T-helper 1 cell (primary cell): ENCODE measurements around the gene MRPL45.

ENCODE experiments used
- DNase-seq, 5 donors: peaks; one replicate each; pipeline ENCODE4 v3.0.0-alpha.2; 2012 to 2020

The MRPL45 gene

DNA sequence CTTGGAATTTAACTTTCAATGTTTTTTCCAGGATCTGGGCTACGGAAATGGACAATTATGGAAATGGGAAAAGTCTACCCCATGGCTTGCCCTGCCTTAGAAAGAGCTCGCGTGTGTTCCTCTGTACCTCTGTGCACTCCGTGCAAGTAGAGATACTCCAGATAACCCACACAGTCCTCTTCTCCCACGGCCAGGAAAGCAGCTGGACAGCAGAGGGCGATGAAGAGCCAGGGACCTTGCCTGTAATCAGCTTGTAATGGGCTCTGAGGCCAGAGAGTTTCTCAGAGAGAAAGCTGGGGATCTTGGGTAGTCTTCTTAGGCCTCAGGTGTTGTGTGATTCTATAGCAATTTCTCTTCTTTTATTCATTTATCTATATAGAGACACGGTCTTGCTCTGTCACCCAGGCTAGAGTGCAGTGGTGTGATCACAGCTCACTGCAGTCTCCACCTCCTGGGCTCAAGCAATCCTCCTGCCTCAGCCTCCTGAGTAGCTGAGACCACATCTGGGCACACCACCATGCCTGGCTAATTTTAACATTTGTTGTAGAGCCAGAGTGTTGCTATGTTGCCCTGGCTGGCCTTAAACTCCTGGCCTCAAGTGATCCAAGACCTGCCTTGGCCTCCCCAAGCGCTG is 52.2 kb downstream of the MRPL45 start:
- DNase-seq: peak; percentile 57 to 80 (median 69)

DNA sequence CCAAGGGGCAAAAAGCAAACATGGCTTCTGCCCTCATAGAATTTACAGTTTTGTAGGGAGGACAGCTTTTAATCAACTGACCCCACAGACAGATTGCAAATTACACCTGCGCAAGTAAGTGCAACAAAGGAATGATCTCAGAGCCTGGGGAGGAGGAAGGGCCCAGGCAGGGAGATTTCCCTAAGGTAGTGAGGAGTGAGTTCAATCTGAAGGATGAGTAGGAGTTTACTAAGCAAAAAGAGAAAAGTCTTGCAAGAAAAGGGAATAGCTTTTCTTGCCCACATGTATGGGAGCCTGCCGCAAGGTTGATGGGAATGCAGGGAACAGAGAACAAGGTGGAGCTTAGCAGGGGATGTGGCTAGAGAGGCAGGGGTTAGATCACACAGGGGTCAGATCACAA is 53.1 kb downstream of the MRPL45 start:
- no peak for DNase-seq

DNA sequence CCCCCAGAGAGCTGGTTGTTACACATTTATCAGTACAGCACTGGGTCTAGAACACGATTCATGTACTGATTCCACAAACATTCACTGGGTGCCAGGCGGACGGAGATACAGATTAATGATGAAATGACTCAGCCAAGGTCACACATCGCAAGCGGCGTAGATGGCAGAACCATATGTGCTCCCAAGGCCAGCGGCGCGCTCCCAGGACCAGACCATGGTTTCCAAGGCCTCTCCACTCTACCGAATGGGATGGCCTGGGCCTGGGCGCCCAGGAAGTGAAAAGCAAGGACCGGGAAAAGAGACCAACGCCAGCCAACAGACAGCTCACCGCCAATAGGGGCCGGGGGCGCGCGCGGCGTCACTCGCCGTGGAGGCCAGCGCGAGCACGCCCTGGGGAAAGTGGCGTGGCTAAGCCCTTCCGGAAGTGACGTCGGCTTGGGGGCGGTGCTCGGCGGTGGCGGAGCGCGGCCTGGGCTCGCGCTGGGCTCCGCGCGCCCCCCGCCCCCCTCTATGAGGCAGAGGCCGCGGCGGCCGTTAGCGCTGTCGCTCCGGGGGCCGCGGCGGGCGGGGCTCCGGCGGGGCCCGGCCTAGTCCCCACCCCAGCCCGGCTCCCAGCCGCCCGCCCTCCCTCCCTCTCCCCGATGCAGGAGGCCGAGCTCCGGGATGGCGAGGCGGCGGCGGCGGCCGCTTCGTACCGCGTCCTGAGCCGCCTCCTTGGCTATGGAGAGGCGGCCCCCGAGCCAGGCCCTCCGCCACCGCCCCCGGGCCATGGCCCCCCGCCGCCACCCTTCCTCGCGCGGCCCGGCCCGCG is 54.6 kb downstream of the MRPL45 start, which contains the start of gene SOCS7:
TSS of gene SOCS7 (plus strand) at position 433 of the 811 bp plus-strand sequence. CDS start at position 642, 209 bp downstream.
- DNase-seq: peak; percentile 84 to 91 (median 88)

DNA sequence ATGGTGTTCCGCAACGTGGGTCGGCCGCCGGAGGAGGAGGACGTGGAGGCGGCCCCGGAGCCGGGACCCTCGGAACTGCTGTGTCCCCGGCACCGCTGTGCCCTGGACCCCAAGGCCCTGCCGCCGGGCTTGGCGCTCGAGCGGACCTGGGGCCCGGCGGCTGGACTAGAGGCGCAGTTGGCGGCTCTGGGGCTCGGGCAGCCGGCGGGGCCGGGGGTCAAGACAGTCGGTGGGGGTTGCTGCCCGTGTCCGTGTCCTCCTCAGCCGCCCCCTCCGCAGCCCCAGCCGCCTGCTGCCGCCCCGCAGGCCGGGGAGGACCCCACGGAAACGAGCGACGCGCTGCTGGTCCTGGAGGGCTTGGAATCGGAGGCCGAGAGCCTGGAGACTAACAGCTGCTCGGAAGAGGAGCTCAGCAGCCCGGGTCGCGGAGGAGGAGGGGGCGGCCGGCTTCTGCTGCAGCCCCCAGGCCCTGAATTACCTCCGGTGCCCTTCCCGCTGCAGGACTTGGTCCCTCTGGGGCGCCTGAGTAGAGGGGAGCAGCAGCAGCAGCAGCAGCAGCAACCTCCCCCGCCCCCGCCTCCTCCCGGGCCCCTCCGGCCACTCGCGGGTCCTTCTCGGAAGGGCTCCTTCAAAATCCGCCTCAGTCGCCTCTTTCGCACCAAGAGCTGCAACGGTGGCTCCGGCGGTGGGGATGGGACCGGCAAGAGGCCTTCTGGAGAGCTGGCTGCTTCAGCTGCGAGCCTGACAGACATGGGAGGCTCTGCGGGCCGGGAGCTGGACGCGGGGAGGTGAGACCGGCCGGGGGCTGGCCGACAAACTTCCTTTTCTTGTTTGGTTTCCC is 55.5 kb downstream of the MRPL45 start:
- peak in 2 of 5 donors; percentile 2 to 12 for DNase-seq

DNA sequence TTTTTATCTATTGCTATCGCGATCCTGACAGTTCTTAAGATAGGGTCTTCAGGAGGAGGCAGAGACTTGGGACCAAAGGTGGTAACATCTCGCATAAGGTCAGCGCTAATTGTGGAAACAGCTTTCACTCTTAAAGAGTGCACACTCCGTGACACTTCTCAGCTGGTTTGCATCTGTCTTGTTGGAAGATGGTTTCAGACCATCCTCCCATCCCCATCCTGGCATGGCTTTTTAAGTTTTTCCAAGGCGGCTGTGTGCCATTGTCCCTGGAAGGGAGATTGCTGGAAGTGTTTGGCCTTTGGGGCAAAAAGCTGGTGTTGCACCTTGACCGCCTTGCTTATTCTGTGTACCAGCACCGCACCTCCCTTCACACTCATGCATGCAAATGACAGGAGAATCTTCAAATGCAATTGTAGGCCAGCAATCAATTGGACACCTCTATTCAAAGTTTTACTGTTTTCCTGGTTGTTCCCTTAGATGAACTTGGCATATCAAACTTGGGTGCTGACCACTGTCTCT is 56.2 kb downstream of the MRPL45 start:
- DNase-seq: no peak

DNA sequence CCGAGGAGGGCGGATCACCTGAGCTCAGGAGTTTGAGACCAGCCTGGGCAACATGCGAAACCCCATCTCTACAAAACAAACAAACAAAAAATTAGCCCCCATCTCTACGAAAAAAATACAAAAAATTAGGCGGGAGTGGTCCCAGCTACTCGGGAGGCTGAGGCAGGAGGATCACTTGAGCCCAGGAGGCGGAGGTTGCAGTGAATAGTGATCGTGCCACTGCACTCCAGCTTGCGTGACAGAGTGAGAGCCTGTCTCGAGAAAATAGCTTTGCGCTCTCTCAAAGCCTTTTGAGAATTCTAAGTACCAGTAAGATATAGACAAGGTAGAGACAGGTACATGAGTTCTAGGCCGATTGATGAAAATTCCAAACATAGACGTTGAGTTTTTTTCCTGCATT is 56.7 kb downstream of the MRPL45 start:
- no peak for DNase-seq

DNA sequence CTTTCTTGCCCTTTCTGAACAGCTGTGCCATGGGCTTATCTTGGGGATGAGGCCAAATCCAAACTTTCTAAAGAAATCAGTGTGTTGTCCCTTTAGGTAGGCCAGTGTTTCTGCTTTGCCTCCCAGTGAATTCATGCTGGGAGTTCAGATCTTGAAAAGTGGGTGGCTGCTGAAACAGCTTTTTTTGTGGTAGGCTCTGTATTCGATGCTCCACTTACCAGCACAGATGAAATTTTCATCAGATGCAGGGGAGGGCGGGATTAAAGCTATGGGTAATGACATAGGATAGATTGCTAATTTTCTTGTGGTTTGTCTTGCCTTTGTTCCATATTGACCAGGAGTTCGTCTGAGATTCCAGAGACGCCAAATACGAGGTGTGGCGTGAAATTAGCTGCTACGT is 57.5 kb downstream of the MRPL45 start:
- no peak for DNase-seq

DNA sequence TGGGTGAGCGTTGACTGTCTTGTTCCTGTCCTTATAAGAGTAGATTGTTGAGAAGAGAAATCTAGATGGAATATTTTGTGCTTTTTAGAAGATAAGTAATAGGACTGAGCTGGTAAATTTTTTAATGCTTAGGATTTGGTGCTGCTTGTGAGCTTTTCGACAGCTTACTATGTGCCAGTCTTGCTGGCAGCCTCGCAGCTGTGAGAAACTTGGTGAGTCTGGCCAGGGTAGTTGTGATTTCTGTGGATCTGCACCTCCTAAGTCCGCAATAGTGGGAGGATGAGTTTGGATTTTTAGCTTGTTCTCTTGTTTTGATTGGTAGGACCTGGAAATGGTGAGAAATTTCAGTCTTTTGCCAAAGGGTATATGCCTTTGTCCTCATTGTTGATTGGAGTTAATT is 58.3 kb downstream of the MRPL45 start:
- DNase-seq: no peak

DNA sequence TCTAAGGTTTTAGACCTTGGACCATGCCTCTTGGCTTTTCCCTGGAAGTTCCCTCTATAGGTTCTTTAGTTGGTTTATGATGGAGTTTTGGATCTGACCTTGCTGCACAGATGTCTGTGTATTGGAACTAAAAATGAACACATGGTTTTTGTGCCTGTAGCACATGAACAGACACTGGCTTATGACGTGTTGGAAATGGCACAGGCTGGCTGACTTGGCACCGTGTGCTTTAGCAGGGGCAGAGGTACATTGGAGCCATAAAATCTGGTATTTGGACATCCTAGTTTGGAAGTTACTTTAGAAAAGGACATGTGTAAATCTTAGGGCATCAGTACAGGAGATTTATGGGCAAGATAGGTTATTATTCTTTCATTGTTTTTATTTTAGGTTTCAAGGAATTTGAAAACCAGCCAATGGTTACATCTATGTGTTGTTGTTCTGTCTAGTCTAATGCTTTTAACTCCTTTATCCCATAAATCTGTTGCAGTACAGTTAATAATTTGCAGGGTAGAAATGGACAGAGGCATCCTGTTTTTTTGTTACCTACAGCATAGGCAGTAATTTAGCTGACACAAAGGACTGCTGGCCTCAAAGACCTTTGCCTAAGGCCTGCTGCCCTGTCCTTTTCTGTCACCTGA is 60.6 kb downstream of the MRPL45 start:
- DNase-seq: no peak

DNA sequence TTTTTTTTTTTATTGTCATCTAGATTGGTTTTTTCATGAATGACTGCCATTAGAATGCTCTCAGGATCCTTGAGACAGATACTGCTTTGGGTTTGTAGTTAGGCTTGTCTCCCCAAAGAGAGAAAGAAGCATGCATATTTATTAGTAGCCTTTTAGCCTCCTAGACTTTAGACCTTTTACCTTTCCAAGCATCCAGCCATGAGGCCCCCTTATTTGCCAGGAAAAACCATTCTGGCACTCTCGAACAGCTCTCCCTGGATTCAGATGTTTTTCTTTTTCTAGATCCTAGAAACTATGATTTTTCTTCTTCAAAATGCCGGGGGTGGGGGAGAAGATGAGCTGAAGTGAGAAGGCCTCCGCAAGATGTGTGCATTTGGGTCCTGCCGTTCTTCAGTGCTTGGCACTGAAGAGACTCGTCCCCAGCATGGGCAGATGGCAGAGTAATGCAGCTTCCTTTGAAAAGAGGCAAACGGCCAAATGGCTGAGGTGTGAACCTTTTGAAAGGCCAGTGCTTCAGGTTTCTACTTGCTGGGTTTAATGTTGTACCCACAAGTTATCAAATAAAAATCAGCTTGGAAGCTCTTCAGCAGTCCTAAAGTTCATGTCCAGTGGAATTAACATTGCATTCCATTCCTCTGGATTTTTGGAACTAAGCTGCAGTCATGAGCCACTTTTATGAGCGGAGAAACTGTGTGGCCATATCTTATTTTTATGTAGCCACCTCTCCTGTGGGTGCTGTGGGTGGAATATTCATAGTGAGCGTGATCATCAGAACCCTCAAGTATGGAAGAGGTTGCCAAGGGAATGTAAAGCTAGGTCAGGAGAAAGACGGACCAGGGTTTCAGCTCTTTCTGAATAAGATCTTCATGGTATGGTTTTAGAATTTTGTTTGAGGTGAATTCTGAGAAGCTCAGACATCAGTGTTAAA is 61.9 kb downstream of the MRPL45 start:
- DNase-seq: no peak

DNA sequence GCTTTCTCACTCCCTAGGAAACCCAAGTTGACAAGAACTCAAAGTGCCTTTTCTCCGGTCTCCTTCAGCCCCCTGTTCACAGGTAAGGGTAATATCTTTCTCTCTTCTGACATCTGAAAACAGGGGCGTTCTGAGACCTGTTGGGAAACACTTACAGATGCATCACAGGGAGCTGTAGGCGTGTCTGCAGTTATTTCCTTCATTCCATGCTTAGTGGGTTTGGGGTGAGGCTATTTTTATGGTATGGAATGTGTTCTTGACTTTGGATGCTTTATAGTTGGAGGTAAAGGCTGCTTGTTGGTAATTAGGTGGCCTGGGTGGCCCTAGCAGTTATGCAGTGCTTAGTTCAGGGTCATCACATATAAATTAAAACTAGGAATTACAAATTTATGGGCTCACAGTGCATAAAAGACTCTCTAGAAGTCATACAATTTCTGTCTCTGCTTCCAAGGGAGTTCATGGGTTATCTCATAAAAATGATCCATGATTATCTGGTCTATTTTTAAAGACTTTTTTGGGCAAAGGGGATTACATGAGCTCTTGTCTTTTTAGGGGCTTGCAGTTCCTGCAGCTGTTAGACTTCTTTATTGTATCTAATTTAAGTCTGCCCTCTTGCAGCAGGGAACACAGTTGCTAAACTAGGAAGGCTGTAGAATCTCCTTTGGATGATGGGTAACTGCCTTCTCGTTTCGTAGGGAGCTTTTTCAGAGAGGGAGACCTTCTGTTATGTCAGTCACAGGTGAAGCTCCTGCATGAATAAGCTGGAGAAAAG is 64.9 kb downstream of the MRPL45 start:
- DNase-seq: no peak

DNA sequence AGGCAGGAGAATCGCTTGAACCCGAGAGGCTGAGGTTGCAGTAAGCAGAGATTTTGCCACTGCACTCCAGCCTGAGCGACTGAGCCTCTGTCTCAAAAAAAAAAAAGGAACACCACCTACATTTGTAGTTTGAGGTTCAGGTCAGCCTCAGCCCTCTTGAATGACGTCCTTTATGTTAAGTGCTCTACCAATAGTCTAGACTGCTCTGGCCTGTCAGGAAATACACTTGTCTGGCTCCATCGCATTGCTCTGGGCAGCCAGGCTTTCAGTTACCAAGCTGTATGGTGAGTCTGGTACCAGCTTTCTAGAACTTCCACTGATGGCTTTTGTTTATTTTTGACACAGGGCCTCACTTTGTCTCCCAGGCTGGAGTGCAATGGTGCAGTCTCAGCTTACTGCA is 66.0 kb downstream of the MRPL45 start:
- DNase-seq: no peak

DNA sequence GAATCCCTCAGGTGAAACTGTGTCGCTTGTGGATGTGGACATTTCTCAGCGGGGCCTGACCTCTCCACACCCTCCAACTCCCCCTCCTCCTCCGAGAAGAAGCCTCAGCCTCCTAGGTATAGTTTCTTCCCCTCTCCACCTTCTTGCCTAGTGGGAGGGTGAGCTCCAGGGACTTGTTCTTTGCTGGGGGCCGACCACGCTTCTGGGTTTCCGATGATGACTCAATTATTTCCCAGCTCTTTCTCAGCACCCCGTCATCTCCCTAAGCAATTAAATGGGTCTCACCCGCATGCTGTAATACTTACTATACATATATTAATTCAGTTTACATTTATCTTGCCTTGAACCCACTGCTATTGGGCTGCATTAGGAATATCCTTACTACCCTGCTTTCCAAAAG is 67.8 kb downstream of the MRPL45 start:
- no peak for DNase-seq

DNA sequence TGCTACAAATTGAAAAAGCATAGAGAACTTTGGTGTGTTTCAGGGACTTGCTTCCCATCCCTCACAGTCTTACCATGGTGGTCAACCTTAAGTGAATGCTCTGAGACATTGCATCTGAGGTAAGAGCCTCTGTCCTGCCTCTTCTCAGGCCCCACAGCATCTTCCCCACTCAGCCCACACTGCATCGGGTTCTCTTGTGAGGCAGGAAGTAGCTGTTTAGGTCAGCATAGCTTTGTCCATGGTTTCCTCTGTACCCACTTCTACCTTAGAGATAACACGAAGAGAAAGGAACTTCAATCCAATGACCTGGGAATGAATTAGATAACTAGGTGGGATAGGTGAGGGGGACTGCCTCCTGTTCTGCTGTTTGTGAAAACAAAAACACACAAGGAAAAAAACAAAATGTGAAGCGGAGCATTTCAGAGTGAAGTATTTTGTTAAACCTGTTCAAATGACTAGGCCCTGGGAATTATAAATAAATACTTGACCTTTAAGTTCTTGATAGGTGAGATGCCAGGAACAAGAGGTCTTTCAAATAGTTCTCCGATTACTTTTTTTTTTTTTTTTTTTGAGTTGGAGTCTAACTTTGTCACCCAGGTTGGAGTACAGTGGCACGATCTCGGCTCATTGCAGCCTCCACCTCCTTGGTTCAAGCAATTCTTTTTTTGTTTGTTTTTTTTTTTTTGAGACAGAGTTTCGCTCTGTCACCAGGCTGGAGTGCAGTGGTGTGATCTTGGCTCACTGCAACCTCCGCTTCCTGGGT is 72.3 kb downstream of the MRPL45 start:
- DNase-seq: no peak
